Activated T-helper 1 cell treated with anti-CD3 and anti-CD28 coated beads, Interleukin-12 subunit alpha, Interleukin-12 subunit beta, Interleukin-2, Interleukin-4 antibody, amounts not matched to agents 30 ng/mL and 10 ng/mL and 1 ng/mL, durations not matched to agents 14 hours and 24 hours and 36 hours (primary cell): Measurements from ENCODE around the gene FLNB. TPM values are rescaled to one million over a fixed set of nuclear protein-coding genes. Genes with fewer than 3 reads are reported as not detected.

Source experiments
- DNase-seq: peaks from one replicate; pipeline ENCODE4 v3.0.0; 2021; ENCODE audit warnings: low spot score
- H3K27ac Mint-ChIP-seq: one replicate; pipeline ENCODE4 v1.8.0; 2021; ENCODE audit warnings: mild to moderate bottlenecking, mixed read lengths
- H3K27me3 Mint-ChIP-seq: one replicate; pipeline ENCODE4 v1.8.0; 2022; ENCODE audit warnings: mild to moderate bottlenecking, moderate library complexity, mixed read lengths; ENCODE audit not compliant: insufficient read depth
- H3K36me3 Mint-ChIP-seq: one replicate; pipeline ENCODE4 v1.8.0; 2021; ENCODE audit warnings: low read depth, mixed read lengths
- H3K4me1 Mint-ChIP-seq: one replicate; pipeline ENCODE4 v1.8.0; 2021; ENCODE audit warnings: low read depth, mixed read lengths
- H3K4me3 Mint-ChIP-seq: one replicate; pipeline ENCODE4 v1.8.0; 2021; ENCODE audit warnings: mild to moderate bottlenecking, moderate library complexity, mixed read lengths
- H3K9me3 Mint-ChIP-seq: one replicate; pipeline ENCODE4 v1.8.0; 2021; ENCODE audit warnings: mixed read lengths
- intact Hi-C: fragments of 100-400 bp; cut with micrococcal nuclease; formaldehyde crosslinking; loops from one replicate; pipeline ENCODE4 v1.15.1; 2024
- total RNA-seq: library from RNA; stranded (reverse); gene quantifications from 2 replicates; pipeline ENCODE4 v1.2.3, GENCODE V29; 2022

The FLNB gene
- total RNA-seq, 1 donor from 2014 or later: 24.1 TPM

GRCh38 chr3:58177747-58178527 is 169.7 kb downstream of the FLNB start:
- Mint-ChIP-seq H3K4me3 (peak overlapping the region; percentile 73), H3K27me3 (peaks cover 8% of the 10 kb centered on the region), H3K27ac (no peak overlapping the region), H3K4me1 (peaks cover 12% of the 10 kb centered on the region), H3K36me3 (no peaks in the 10 kb centered on the region), H3K9me3 (no peaks in the 10 kb centered on the region)
- intact Hi-C loops: loop anchor here (2.0 to 5.0 kb wide), 3 partner anchors 39 to 169 kb away; partner anchors contain the start of gene FLNB
- DNase-seq: peak; percentile 81

- no peaks in the 10 kb centered on the region for H3K36me3 Mint-ChIP-seq
- peaks cover 8% of the 10 kb centered on the region for H3K27me3 Mint-ChIP-seq
- intact Hi-C loops: loop anchor here (2.0 to 5.0 kb wide), 2 partner anchors 38 to 61 kb away; no protein-coding TSS in a partner anchor
- H3K9me3 Mint-ChIP-seq: no peaks in the 10 kb centered on the region
- H3K27ac Mint-ChIP-seq: no peak overlapping the region
- DNase-seq: no peak
- peaks cover 12% of the 10 kb centered on the region for H3K4me1 Mint-ChIP-seq
- H3K4me3 Mint-ChIP-seq: peak overlapping the region; percentile 73
Measured at GRCh38 chr3:58178528-58179234, 170.5 kb downstream of the FLNB start.

GRCh38 chr3:58179235-58180098 is 171.2 kb downstream of the FLNB start:
- Mint-ChIP-seq H3K9me3 (no peaks in the 10 kb centered on the region), H3K27me3 (peaks cover 8% of the 10 kb centered on the region), H3K4me3 (no peak overlapping the region)

DNA sequence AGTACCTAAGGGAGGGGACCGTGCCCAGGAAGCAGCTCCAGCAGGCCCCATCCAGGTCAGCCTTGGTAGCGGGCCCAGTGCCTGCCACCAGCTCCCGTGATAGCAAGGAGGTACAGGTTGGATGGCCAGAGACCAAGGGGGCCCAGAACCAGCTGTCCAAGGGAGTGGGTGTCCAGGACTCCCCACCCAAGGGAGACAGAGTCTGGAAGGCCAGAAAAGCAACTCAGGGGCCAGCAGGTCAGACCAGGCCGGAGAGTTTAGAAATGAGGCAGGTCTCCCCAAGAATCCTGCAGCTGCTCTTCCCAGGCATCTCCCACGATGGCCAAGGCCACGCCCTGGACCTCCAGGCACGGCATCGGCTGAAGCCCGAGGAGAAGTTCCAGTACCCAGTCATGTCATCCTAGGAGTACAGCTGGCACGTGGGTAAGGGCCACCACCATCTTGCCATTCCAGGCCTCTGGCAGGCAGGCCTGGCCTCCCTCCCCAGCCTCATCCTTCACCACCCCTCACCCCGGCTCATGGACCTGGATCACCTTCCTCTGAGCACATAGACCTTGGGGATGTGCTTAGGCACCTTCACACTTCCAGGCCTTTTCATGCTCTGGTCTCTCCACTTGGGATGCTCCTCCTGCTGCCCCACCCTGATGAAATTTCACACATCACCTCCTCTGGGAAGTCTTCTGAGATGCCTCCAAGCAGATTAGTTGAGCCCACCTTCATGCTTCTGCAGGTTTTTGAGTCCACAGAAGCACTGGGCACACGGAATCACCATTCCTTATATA is 172.1 kb downstream of the FLNB start:
- no peak overlapping the region for H3K4me3 Mint-ChIP-seq
- intact Hi-C loops: no loop called here
- H3K4me1 Mint-ChIP-seq: peaks cover 12% of the 10 kb centered on the region
- no peaks in the 10 kb centered on the region for H3K36me3 Mint-ChIP-seq
- H3K27ac Mint-ChIP-seq: no peak overlapping the region
- no peak for DNase-seq
- peaks cover 6% of the 10 kb centered on the region for H3K27me3 Mint-ChIP-seq
- H3K9me3 Mint-ChIP-seq: no peaks in the 10 kb centered on the region

More at GRCh38 chr3:58179235-58180098, 171.2 kb downstream of the FLNB start:
- no peak for DNase-seq
- Mint-ChIP-seq H3K4me1 (peaks cover 12% of the 10 kb centered on the region), H3K36me3 (no peaks in the 10 kb centered on the region), H3K27ac (no peak overlapping the region)
- intact Hi-C loops: loop anchor here (2.0 to 5.0 kb wide), 2 partner anchors 37 to 62 kb away; no protein-coding TSS in a partner anchor

DNA sequence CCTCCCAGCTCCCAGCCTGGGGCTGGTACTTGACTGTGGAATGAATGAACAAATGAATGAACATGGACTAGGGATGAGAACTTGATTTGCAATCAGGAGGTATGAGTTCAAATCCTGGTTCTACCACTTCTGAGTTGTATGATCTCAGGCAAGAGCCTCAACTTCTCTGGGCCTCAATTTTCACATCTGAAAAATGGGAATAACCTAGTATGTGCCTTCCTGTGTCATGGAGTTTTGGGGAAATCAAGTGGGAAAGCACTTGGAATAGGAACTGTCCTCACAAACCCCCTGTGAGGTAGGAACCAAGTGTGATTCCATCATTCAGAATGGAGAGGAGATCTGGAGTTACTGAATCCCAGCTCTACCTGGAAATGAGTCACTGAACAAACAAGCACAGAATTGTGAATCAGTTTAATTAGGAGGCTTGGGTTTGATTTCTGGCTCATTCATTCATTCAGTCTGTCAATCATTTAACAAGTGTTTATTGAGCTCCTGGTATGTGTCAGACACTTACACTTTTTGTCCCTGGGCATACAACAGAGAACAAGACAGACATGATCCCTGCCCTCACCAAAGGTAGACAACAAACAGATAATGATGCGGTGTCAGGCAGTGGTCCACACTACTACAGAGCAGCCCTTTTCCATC is 172.8 kb downstream of the FLNB start:
- Mint-ChIP-seq H3K4me1 (peaks cover 12% of the 10 kb centered on the region), H3K9me3 (no peaks in the 10 kb centered on the region), H3K27me3 (peaks cover 4% of the 10 kb centered on the region), H3K27ac (no peak overlapping the region), H3K4me3 (no peak overlapping the region), H3K36me3 (no peaks in the 10 kb centered on the region)
- DNase-seq: no peak
- intact Hi-C loops: no loop called here

DNA sequence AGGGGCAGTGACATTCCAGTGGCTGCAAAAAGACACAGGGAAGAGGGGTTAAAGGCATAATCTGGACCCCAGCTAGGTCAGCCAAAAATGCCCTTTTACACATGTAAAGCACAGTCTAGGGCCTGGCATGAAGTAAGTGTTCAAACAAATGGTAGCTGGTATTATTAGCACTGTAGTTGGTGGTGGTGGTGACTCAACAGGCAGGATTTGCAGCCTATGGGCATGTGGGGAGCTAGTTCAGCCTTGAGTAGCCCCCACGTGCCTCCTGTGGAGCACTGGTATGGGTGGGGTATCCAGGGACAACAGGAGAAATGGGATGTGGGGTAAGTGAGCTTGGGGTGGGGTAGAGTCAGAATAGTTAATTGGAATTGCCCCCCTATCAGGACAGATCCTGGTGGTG is 175.0 kb downstream of the FLNB start:
- H3K27me3 Mint-ChIP-seq: peaks cover 4% of the 10 kb centered on the region

GRCh38 chr3:58183891-58184290 is 175.7 kb downstream of the FLNB start:
- no peaks in the 10 kb centered on the region for H3K9me3 Mint-ChIP-seq
- no peak overlapping the region for H3K4me3 Mint-ChIP-seq
- no peak for DNase-seq
- intact Hi-C loops: no loop called here
- no peak overlapping the region for H3K27ac Mint-ChIP-seq
- no peaks in the 10 kb centered on the region for H3K36me3 Mint-ChIP-seq
- H3K27me3 Mint-ChIP-seq: peaks cover 4% of the 10 kb centered on the region
- H3K4me1 Mint-ChIP-seq: peaks cover 1% of the 10 kb centered on the region

More for the DNA sequence above, 175.0 kb downstream of the FLNB start:
- H3K9me3 Mint-ChIP-seq: no peaks in the 10 kb centered on the region
- H3K4me3 Mint-ChIP-seq: no peak overlapping the region
- H3K27ac Mint-ChIP-seq: no peak overlapping the region
- no peaks in the 10 kb centered on the region for H3K36me3 Mint-ChIP-seq
- DNase-seq: no peak
- peaks cover 8% of the 10 kb centered on the region for H3K4me1 Mint-ChIP-seq
- intact Hi-C loops: no loop called here

DNA sequence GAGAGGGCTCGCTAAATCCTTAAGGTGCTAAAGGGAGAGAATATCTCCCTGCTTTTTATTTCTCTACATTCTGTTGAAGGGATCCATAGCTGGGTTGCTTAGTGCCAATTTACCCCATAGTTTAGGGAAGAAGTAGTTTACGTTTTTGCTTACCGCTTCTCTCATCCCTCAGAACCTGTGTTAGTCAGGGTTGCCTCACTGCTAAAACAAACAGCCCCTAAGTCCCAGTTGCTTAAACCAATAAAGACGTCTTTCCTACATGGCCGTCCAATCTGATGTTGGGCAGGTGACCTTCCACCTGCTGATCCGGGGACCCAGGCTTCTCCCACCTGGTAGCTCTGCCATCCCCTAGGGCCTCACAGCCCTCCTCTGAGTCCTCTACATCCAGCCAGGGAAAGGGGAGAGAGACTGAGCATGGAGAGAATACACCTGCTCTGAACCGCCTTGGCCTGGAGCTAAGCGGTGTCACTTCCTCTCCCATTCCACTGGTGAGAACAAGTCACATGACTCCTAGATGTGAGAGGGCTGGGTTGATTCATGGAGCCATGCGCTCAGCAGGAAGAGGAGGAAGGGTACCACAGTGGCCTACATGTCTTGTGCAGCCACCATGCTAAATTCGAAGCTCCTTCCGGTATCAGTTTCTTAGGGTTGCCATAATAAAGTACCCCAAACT is 176.2 kb downstream of the FLNB start:
- H3K36me3 Mint-ChIP-seq: no peaks in the 10 kb centered on the region
- intact Hi-C loops: no loop called here
- DNase-seq: no peak
- H3K27ac Mint-ChIP-seq: no peak overlapping the region
- no peaks in the 10 kb centered on the region for H3K4me1 Mint-ChIP-seq
- no peaks in the 10 kb centered on the region for H3K9me3 Mint-ChIP-seq
- no peak overlapping the region for H3K4me3 Mint-ChIP-seq
- peaks cover 4% of the 10 kb centered on the region for H3K27me3 Mint-ChIP-seq

DNA sequence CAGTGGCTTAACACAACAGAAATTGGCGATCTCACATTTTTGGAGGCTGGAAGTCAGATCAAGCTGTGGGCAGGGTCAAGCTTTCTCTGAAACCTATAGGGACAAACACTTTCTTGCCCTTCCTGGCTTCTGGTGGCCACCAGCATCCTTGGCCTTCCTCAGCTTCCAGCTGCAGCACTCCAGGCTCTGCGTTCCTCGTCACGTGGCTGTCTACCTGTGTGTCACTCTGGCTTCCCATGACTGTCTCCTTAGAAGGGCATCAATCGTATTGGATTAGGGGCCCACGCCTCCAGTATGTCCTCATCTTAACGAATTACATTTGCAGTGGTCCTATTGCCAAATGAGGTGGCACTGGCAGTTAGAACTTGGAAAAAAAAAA is 176.7 kb downstream of the FLNB start:
- peaks cover 4% of the 10 kb centered on the region for H3K27me3 Mint-ChIP-seq
- no peaks in the 10 kb centered on the region for H3K36me3 Mint-ChIP-seq
- DNase-seq: no peak
- no peaks in the 10 kb centered on the region for H3K4me1 Mint-ChIP-seq
- no peak overlapping the region for H3K27ac Mint-ChIP-seq
- intact Hi-C loops: loop anchor here (5.0 kb wide), 1 partner anchor 52 kb away; the partner anchor contains the start of gene ABHD6
- H3K9me3 Mint-ChIP-seq: no peaks in the 10 kb centered on the region
- no peak overlapping the region for H3K4me3 Mint-ChIP-seq

DNA sequence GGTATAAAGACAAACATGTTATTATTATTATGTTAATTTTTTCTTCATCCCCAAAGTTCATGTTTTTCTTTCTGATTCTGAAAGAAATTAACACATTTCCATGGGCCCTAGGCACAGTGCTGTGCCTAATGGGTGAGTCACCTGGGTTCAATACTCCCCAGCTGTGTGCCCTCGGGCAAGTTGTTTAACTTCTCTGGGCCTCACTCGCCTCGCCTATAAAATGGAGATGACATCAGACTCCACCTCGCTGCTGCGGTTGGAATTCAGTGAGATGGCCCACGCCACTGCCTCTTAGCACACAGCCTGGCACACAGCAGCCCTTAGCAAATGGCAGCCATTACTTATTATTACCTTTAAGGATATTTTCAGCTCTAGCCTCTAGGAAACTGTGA is 179.9 kb downstream of the FLNB start:
- Mint-ChIP-seq H3K27me3 (no peaks in the 10 kb centered on the region), H3K36me3 (no peaks in the 10 kb centered on the region)

GRCh38 chr3:58188921-58189451 is 180.8 kb downstream of the FLNB start:
- no peak overlapping the region for H3K27ac Mint-ChIP-seq
- H3K9me3 Mint-ChIP-seq: no peaks in the 10 kb centered on the region
- H3K4me3 Mint-ChIP-seq: no peak overlapping the region
- no peaks in the 10 kb centered on the region for H3K36me3 Mint-ChIP-seq
- no peaks in the 10 kb centered on the region for H3K27me3 Mint-ChIP-seq
- H3K4me1 Mint-ChIP-seq: no peaks in the 10 kb centered on the region
- no peak for DNase-seq
- intact Hi-C loops: loop anchor here (5.0 kb wide), 1 partner anchor 48 kb away; the partner anchor contains the start of gene ABHD6

More for the DNA sequence above, 179.9 kb downstream of the FLNB start:
- intact Hi-C loops: loop anchor here (5.0 kb wide), 1 partner anchor 49 kb away; the partner anchor contains the start of gene ABHD6
- Mint-ChIP-seq H3K27ac (no peak overlapping the region), H3K9me3 (no peaks in the 10 kb centered on the region), H3K4me1 (no peaks in the 10 kb centered on the region), H3K4me3 (no peak overlapping the region)
- DNase-seq: no peak
